GM12872 (cell line): Measurements from ENCODE around the gene ID4.

Experiments used
- TF ChIP-seq, protein P1 (sequence below): IDR thresholded peaks from 3 replicates; pipeline ENCODE4 v1.5.1; 2011; ENCODE audit warnings: low read depth, mild to moderate bottlenecking, low read length, moderate library complexity; ENCODE audit not compliant: insufficient read depth

ID4 gene

DNA sequence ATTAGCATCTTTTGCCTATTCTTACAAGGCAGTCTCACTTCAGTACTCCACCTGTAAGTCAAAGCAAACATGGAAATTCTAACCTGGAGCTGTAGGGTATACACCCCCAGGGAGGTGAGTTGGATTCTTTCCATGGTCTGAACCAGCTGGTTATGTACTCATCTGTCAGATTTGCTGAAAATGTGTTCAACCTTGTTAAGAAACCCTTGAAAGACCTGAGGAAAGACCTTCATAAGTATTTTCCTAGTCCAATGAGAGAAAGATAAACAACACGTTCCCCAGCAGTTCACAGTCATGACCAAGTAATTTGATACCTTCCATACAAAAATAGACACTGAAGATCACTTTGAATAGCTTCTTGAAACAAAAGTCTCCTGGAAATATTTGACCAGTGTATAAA is 42.5 kb downstream of the ID4 start:
- TF ChIP-seq, protein P1, sequence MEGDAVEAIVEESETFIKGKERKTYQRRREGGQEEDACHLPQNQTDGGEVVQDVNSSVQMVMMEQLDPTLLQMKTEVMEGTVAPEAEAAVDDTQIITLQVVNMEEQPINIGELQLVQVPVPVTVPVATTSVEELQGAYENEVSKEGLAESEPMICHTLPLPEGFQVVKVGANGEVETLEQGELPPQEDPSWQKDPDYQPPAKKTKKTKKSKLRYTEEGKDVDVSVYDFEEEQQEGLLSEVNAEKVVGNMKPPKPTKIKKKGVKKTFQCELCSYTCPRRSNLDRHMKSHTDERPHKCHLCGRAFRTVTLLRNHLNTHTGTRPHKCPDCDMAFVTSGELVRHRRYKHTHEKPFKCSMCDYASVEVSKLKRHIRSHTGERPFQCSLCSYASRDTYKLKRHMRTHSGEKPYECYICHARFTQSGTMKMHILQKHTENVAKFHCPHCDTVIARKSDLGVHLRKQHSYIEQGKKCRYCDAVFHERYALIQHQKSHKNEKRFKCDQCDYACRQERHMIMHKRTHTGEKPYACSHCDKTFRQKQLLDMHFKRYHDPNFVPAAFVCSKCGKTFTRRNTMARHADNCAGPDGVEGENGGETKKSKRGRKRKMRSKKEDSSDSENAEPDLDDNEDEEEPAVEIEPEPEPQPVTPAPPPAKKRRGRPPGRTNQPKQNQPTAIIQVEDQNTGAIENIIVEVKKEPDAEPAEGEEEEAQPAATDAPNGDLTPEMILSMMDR, result no peak

DNA sequence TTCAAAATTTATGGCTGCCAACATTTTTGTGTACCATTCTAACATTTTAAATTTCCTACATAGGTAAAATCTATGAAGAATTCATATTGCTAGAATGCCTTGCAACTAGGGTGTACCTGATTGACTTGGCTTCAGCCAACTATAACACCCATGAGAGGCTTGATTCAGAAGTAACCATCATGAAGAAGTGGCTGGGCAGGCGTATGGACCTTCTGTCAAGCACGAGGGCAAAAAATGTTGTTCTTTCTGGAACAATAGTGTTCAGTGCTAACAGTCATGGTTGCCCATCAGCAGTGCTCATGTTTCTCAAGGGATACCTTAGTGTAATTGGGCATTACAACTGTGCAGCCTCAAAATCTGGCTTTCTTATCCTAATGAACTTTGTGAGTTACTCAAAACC is 42.9 kb downstream of the ID4 start:
- TF ChIP-seq, protein P1, result no peak

DNA sequence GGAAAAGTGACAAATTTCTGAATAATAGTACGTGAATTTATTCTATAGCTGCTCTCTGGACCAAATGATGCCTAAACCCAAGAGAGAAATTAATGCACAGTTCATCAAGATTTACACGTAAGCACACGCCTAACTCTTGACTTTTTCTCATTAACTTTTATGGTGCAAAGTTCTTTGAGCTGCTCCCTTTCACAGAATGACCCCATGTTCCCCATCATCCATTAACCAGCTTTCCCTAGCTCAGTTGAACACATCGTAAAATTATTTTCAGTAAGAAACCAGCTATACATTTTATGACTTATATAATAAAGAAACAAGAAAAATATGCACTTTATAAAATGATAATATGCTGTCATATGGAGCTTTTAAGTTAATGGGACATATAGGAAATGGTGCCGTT is 54.3 kb downstream of the ID4 start:
- TF ChIP-seq, protein P1, result no peak
